HG02970 (cell line): Measurements from ENCODE around the gene GSN.

Experiments
- ATAC-seq: cut with Tn5 transposase; IDR thresholded peaks from one replicate; pipeline ENCODE4 v1.9.1; 2021; ENCODE audit warnings: mild to moderate bottlenecking, moderate library complexity, moderate number of reproducible peaks; ENCODE audit not compliant: unreplicated experiment, low FRiP score

GSN gene

GRCh38 chr9:121339437-121339836, 71.5 kb downstream of the GSN start:
- no peak for ATAC-seq

GRCh38 chr9:121340676-121341392, 72.9 kb downstream of the GSN start:
- ATAC-seq, result no peak

GRCh38 chr9:121344184-121344583, 76.2 kb downstream of the GSN start:
- no peak for ATAC-seq

- ATAC-seq, result no peak
Measured at GRCh38 chr9:121345070-121345469, 77.1 kb downstream of the GSN start.

- no peak for ATAC-seq
Measured at GRCh38 chr9:121348221-121348620, 80.3 kb downstream of the GSN start.

- no peak for ATAC-seq
Measured at GRCh38 chr9:121349009-121349408, 81.0 kb downstream of the GSN start.

- ATAC-seq, result no peak
Measured at GRCh38 chr9:121350036-121350435, 82.1 kb downstream of the GSN start.

GRCh38 chr9:121350993-121351561, 83.1 kb downstream of the GSN start:
- ATAC-seq, result no peak

GRCh38 chr9:121353241-121354061, 85.5 kb downstream of the GSN start:
- no peak for ATAC-seq

- no peak for ATAC-seq
Measured at GRCh38 chr9:121354141-121354540, 86.2 kb downstream of the GSN start.

GRCh38 chr9:121354762-121355161, 86.8 kb downstream of the GSN start:
- no peak for ATAC-seq

- no peak for ATAC-seq
Measured at GRCh38 chr9:121357011-121357410, 89.0 kb downstream of the GSN start.

- ATAC-seq, result no peak
Measured at GRCh38 chr9:121358751-121359150, 90.8 kb downstream of the GSN start.

- no peak for ATAC-seq
Measured at GRCh38 chr9:121359351-121360294, 91.7 kb downstream of the GSN start.

- ATAC-seq, result no peak
Measured at GRCh38 chr9:121360601-121361374, 92.8 kb downstream of the GSN start.

- ATAC-seq, result no peak
Measured at GRCh38 chr9:121362813-121363621, 95.1 kb downstream of the GSN start.

- ATAC-seq, result no peak
Measured at GRCh38 chr9:121363622-121363961, 95.6 kb downstream of the GSN start.

GRCh38 chr9:121364077-121364476, 96.1 kb downstream of the GSN start:
- no peak for ATAC-seq

- no peak for ATAC-seq
Measured at GRCh38 chr9:121364886-121365285, 96.9 kb downstream of the GSN start.
